GM23338 (cell line): Measurements from ENCODE around the gene MYO1D.
"Not testable (repeated sequence)": the region's sequence is repeated elsewhere in the genome, so short reads cannot be mapped to it uniquely, and the experiment has no call there.

ENCODE experiments used
- CREB1 ChIP-seq: fragments of 250-450 bp; sonication (Bioruptor Pico); IDR thresholded peaks from 2 replicates; pipeline ENCODE4 v1.5.0; 2020; ENCODE audit warnings: low read depth, mild to moderate bottlenecking, moderate library complexity
- CTCF ChIP-seq, 2 experiments: fragments of 200-600 bp in 1 of 2; sonication (generic) in 1 of 2; conservative IDR thresholded peaks; 2 replicates each; pipeline versions ENCODE4 v1.5.1 to v1.6.1; 2016 to 2017; ENCODE audit warnings: antibody characterized with exemption in 2 of 2, low read depth in 2 of 2, mild to moderate bottlenecking in 2 of 2, moderate library complexity in 1 of 2
- EZH2 ChIP-seq: fragments of 200-600 bp; sonication (generic); IDR thresholded peaks from one replicate; pipeline ENCODE4 v1.8.0; 2017; ENCODE audit warnings: antibody characterized with exemption, mild to moderate bottlenecking, low read depth; ENCODE audit not compliant: unreplicated experiment
- EZH2phosphoT487 ChIP-seq: fragments of 200-600 bp; sonication (generic); IDR thresholded peaks from one replicate; pipeline ENCODE4 v1.8.1; 2018; ENCODE audit warnings: antibody characterized with exemption; ENCODE audit not compliant: unreplicated experiment
- JUNB ChIP-seq: IDR thresholded peaks from one replicate; pipeline ENCODE4 v1.6.1; 2016; ENCODE audit warnings: antibody characterized with exemption; ENCODE audit not compliant: unreplicated experiment
- NANOG ChIP-seq: IDR thresholded peaks from 2 replicates; pipeline ENCODE4 v1.6.1; 2016; ENCODE audit warnings: antibody characterized with exemption, borderline replicate concordance
- POLR2AphosphoS5 ChIP-seq: IDR thresholded peaks from 2 replicates; pipeline ENCODE4 v1.6.1; 2016; ENCODE audit warnings: antibody characterized with exemption, low read depth
- STAT1 ChIP-seq: IDR thresholded peaks from one replicate; pipeline ENCODE4 v1.6.1; 2016; ENCODE audit warnings: antibody characterized with exemption; ENCODE audit not compliant: unreplicated experiment
- ZNF114 ChIP-seq: fragments of 250-450 bp; sonication (Bioruptor Pico); IDR thresholded peaks from 2 replicates; pipeline ENCODE4 v1.5.0; 2020; ENCODE audit warnings: mild to moderate bottlenecking, moderate library complexity
- TF ChIP-seq, protein P1 (sequence below): IDR thresholded peaks from one replicate; pipeline ENCODE4 v1.6.1; 2018; ENCODE audit warnings: antibody characterized with exemption; ENCODE audit not compliant: unreplicated experiment
- TF ChIP-seq, protein P2 (sequence below): IDR thresholded peaks from 2 replicates; pipeline ENCODE4 v1.6.1; 2016; ENCODE audit warnings: antibody characterized with exemption
- TF ChIP-seq, protein P3 (sequence below): fragments of 250-450 bp; sonication (Bioruptor Pico); IDR thresholded peaks from 2 replicates; pipeline ENCODE4 v1.5.0; 2020; ENCODE audit warnings: mild to moderate bottlenecking, moderate library complexity

DNA sequence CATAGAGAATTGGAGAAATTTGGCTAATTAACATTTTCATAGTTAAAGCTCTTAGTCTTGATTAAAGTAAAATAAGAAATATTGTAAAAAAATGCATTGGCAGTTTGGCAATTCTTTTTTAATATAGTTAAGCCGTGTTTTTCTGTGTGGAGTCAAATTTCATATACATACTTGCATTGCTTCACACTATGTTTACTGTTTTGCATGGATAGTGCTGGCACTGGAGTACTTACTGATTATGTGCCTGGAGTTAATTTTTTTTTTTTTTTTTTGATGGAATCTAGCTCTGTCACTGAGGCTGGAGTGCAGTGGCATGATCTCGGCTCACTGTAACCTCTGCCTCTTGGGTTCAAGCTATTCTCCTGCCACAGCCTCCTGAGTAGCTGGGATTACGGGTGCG, 43.0 kb upstream of the MYO1D start:
- not testable (repeated sequence) for TF ChIP-seq CTCF (conservative IDR thresholded peaks at IDR 0.05; ENCODE audit: low read depth in 2 of 2); POLR2AphosphoS5; EZH2; NANOG; CREB1 (CRISPR knock-in tag); JUNB; EZH2phosphoT487; STAT1; ZNF114
- TF ChIP-seq, protein P1, sequence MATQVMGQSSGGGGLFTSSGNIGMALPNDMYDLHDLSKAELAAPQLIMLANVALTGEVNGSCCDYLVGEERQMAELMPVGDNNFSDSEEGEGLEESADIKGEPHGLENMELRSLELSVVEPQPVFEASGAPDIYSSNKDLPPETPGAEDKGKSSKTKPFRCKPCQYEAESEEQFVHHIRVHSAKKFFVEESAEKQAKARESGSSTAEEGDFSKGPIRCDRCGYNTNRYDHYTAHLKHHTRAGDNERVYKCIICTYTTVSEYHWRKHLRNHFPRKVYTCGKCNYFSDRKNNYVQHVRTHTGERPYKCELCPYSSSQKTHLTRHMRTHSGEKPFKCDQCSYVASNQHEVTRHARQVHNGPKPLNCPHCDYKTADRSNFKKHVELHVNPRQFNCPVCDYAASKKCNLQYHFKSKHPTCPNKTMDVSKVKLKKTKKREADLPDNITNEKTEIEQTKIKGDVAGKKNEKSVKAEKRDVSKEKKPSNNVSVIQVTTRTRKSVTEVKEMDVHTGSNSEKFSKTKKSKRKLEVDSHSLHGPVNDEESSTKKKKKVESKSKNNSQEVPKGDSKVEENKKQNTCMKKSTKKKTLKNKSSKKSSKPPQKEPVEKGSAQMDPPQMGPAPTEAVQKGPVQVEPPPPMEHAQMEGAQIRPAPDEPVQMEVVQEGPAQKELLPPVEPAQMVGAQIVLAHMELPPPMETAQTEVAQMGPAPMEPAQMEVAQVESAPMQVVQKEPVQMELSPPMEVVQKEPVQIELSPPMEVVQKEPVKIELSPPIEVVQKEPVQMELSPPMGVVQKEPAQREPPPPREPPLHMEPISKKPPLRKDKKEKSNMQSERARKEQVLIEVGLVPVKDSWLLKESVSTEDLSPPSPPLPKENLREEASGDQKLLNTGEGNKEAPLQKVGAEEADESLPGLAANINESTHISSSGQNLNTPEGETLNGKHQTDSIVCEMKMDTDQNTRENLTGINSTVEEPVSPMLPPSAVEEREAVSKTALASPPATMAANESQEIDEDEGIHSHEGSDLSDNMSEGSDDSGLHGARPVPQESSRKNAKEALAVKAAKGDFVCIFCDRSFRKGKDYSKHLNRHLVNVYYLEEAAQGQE = not testable (repeated sequence)
- TF ChIP-seq, protein P2, sequence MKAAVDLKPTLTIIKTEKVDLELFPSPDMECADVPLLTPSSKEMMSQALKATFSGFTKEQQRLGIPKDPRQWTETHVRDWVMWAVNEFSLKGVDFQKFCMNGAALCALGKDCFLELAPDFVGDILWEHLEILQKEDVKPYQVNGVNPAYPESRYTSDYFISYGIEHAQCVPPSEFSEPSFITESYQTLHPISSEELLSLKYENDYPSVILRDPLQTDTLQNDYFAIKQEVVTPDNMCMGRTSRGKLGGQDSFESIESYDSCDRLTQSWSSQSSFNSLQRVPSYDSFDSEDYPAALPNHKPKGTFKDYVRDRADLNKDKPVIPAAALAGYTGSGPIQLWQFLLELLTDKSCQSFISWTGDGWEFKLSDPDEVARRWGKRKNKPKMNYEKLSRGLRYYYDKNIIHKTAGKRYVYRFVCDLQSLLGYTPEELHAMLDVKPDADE = not testable (repeated sequence)
- TF ChIP-seq, protein P3, sequence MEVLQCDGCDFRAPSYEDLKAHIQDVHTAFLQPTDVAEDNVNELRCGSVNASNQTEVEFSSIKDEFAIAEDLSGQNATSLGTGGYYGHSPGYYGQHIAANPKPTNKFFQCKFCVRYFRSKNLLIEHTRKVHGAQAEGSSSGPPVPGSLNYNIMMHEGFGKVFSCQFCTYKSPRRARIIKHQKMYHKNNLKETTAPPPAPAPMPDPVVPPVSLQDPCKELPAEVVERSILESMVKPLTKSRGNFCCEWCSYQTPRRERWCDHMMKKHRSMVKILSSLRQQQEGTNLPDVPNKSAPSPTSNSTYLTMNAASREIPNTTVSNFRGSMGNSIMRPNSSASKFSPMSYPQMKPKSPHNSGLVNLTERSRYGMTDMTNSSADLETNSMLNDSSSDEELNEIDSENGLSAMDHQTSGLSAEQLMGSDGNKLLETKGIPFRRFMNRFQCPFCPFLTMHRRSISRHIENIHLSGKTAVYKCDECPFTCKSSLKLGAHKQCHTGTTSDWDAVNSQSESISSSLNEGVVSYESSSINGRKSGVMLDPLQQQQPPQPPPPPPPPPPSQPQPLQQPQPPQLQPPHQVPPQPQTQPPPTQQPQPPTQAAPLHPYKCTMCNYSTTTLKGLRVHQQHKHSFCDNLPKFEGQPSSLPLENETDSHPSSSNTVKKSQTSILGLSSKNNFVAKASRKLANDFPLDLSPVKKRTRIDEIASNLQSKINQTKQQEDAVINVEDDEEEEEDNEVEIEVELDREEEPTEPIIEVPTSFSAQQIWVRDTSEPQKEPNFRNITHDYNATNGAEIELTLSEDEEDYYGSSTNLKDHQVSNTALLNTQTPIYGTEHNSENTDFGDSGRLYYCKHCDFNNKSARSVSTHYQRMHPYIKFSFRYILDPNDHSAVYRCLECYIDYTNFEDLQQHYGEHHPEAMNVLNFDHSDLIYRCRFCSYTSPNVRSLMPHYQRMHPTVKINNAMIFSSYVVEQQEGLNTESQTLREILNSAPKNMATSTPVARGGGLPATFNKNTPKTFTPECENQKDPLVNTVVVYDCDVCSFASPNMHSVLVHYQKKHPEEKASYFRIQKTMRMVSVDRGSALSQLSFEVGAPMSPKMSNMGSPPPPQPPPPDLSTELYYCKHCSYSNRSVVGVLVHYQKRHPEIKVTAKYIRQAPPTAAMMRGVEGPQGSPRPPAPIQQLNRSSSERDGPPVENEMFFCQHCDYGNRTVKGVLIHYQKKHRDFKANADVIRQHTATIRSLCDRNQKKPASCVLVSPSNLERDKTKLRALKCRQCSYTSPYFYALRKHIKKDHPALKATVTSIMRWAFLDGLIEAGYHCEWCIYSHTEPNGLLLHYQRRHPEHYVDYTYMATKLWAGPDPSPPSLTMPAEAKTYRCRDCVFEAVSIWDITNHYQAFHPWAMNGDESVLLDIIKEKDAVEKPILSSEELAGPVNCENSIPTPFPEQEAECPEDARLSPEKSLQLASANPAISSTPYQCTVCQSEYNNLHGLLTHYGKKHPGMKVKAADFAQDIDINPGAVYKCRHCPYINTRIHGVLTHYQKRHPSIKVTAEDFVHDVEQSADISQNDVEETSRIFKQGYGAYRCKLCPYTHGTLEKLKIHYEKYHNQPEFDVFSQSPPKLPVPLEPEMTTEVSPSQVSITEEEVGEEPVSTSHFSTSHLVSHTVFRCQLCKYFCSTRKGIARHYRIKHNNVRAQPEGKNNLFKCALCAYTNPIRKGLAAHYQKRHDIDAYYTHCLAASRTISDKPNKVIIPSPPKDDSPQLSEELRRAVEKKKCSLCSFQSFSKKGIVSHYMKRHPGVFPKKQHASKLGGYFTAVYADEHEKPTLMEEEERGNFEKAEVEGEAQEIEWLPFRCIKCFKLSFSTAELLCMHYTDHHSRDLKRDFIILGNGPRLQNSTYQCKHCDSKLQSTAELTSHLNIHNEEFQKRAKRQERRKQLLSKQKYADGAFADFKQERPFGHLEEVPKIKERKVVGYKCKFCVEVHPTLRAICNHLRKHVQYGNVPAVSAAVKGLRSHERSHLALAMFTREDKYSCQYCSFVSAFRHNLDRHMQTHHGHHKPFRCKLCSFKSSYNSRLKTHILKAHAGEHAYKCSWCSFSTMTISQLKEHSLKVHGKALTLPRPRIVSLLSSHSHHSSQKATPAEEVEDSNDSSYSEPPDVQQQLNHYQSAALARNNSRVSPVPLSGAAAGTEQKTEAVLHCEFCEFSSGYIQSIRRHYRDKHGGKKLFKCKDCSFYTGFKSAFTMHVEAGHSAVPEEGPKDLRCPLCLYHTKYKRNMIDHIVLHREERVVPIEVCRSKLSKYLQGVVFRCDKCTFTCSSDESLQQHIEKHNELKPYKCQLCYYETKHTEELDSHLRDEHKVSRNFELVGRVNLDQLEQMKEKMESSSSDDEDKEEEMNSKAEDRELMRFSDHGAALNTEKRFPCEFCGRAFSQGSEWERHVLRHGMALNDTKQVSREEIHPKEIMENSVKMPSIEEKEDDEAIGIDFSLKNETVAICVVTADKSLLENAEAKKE (CRISPR knock-in tag) = not testable (repeated sequence)
